GM18858 (cell line): ENCODE results near the gene SHISAL1.
"Not testable (repeated sequence)": the region's sequence is repeated elsewhere in the genome, so short reads cannot be mapped to it uniquely, and the experiment has no call there.

Experiments used
- ATAC-seq: cut with Tn5 transposase; IDR thresholded peaks from one replicate; pipeline ENCODE4 v1.9.1; 2021; ENCODE audit not compliant: unreplicated experiment

The SHISAL1 gene

GRCh38 chr22:44304911-44305310, 7.8 kb downstream of the SHISAL1 start:
- ATAC-seq: no peak

- ATAC-seq: no peak
Observed at GRCh38 chr22:44304354-44304753, 8.4 kb downstream of the SHISAL1 start.

GRCh38 chr22:44302363-44302762, 10.4 kb downstream of the SHISAL1 start:
- ATAC-seq: not testable (repeated sequence)

GRCh38 chr22:44301039-44301438, 11.7 kb downstream of the SHISAL1 start:
- no peak for ATAC-seq

- no peak for ATAC-seq
Observed at GRCh38 chr22:44299124-44299523, 13.6 kb downstream of the SHISAL1 start.

- no peak for ATAC-seq
Observed at GRCh38 chr22:44298406-44299091, 14.2 kb downstream of the SHISAL1 start.

GRCh38 chr22:44297470-44298061, 15.2 kb downstream of the SHISAL1 start:
- ATAC-seq: no peak

GRCh38 chr22:44295406-44295805, 17.3 kb downstream of the SHISAL1 start:
- no peak for ATAC-seq

GRCh38 chr22:44293876-44294275, 18.9 kb downstream of the SHISAL1 start:
- no peak for ATAC-seq

GRCh38 chr22:44293034-44293433, 19.7 kb downstream of the SHISAL1 start:
- ATAC-seq: no peak

- no peak for ATAC-seq
Observed at GRCh38 chr22:44292521-44292920, 20.2 kb downstream of the SHISAL1 start.

GRCh38 chr22:44291674-44292360, 20.9 kb downstream of the SHISAL1 start:
- ATAC-seq: no peak

- ATAC-seq: no peak
Observed at GRCh38 chr22:44291265-44291664, 21.5 kb downstream of the SHISAL1 start.

GRCh38 chr22:44289414-44290171, 23.2 kb downstream of the SHISAL1 start:
- ATAC-seq: no peak

GRCh38 chr22:44288913-44289312, 23.8 kb downstream of the SHISAL1 start:
- ATAC-seq: no peak

- no peak for ATAC-seq
Observed at GRCh38 chr22:44287741-44288140, 25.0 kb downstream of the SHISAL1 start.

GRCh38 chr22:44287121-44287693, 25.5 kb downstream of the SHISAL1 start:
- no peak for ATAC-seq

GRCh38 chr22:44286646-44287045, 26.1 kb downstream of the SHISAL1 start:
- ATAC-seq: no peak

- ATAC-seq: no peak
Observed at GRCh38 chr22:44284711-44285110, 28.0 kb downstream of the SHISAL1 start.

- no peak for ATAC-seq
Observed at GRCh38 chr22:44281768-44282637, 30.7 kb downstream of the SHISAL1 start.
